Thyroid gland (tissue), 4 donors: Measurements from ENCODE around the gene EIF3M. TPM values are rescaled to one million over a fixed set of nuclear protein-coding genes. Genes with fewer than 3 reads are reported as not detected.

ENCODE experiments used
- DNase-seq, 2 donors: peaks; one replicate each; pipeline ENCODE4 v3.0.0-alpha.2; 2019
- H3K27ac ChIP-seq, 3 donors: fragments of 200-600 bp; sonication (generic); 1 replicate in 2 of 3; 2 replicates in 1 of 3; pipeline ENCODE4 v1.5.1; 2016 to 2019; ENCODE audit warnings: mild to moderate bottlenecking in 1 of 3, moderate library complexity in 1 of 3
- H3K27me3 ChIP-seq: fragments of 200-600 bp; sonication (generic); one replicate; pipeline ENCODE4 v1.5.1; 2019
- H3K36me3 ChIP-seq, 2 donors: fragments of 200-600 bp; sonication (generic); one replicate each; pipeline ENCODE4 v1.5.1; 2016 to 2019
- H3K4me1 ChIP-seq, 2 donors: fragments of 200-600 bp; sonication (generic); one replicate each; pipeline ENCODE4 v1.5.1; 2017 to 2019
- H3K4me3 ChIP-seq, 3 donors: fragments of 200-600 bp; sonication (generic); replicated peaks in 1 of 3; 1 replicate in 2 of 3; 2 replicates in 1 of 3; pipeline ENCODE4 v1.5.1; 2016; ENCODE audit warnings: mild to moderate bottlenecking in 1 of 3
- H3K9me3 ChIP-seq: fragments of 200-600 bp; sonication (generic); one replicate; pipeline ENCODE4 v1.5.1; 2017
- POLR2A ChIP-seq, 2 donors: fragments of 450-650 bp; IDR thresholded peaks; one replicate each; pipeline ENCODE4 v1.6.1; 2017; ENCODE audit warnings: antibody characterized with exemption in 2 of 2, mild to moderate bottlenecking in 2 of 2, moderate library complexity in 1 of 2
- WGBS, 2 donors: methylation state at CpG; one replicate each; pipeline ENCODE4 v1.1.5; 2017; 5-methylcytosine and 5-hydroxymethylcytosine counted together
- intact Hi-C: fragments of 100-400 bp; cut with DNase I; formaldehyde crosslinking; loops from one replicate; pipeline ENCODE4 v1.15.1; 2023
- total RNA-seq, 4 donors: library from RNA; depleted of rRNA; stranded (reverse); fragments of >200 nt; gene quantifications; one replicate each; pipeline ENCODE4 v1.2.3, GENCODE V29; 2016
- TF ChIP-seq, protein P1 (sequence below), 6 experiments: fragments of 200-600 bp in 3 of 6; fragments of 450-650 bp in 3 of 6; sonication (generic) in 3 of 6; IDR thresholded peaks; one replicate each; pipeline ENCODE4 v1.5.1; 2016 to 2019; ENCODE audit warnings: antibody characterized with exemption in 6 of 6, mild to moderate bottlenecking in 2 of 6, inconsistent platforms in 1 of 6, moderate library complexity in 1 of 6

The EIF3M gene
- 100 to 1,000 TPM; 251 to 403 (median 308) TPM for total RNA-seq

DNA sequence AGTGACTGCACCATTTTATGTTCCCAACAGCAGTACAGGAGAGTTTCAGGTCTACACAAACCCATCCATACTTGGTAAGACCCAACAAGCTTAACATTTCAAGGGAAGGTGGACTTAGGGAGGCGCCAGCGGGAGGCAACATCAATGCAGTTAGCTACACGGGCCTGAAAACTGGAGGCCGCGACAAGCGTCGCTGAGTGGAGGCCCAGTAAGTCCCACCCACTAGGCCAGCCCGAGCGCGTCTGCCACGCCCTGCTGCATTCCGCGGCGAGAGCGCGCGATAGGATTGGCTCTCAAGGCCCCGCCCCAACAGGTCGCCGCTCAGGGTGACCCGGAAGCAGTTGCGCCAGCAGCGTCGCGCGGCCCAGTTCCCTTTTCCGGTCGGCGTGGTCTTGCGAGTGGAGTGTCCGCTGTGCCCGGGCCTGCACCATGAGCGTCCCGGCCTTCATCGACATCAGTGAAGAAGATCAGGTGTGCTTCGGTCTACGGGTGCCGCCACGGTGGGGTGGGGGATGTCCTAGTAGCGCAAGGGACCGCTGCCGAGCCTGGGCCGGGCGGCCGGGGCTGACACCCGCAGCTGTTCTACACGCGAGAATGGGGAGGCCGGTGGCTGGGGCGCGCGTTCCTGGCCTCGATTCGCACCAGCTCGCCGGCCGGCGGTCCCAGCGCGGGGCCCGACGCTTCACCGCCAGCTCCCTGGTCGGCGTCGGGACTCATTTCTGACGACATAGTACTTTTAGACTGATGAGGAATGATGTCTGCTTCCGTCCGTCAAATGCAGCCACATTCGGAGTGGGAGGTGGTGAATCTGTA, at the start of gene EIF3M:
Gene EIF3M, plus strand, starts transcription at position 373 of the 813 bp plus-strand sequence. Its CDS starts 57 bp downstream, at position 430.
- Histone ChIP-seq H3K4me3 (peak within 1 kb of the TSS; percentile 60 to 91 (median 88)), H3K9me3 (no peaks in the 10 kb centered on the region), H3K27me3 (no peaks in the 10 kb centered on the region), H3K36me3 (peaks cover 0 to 4% of the 10 kb centered on the region in 2 donors), H3K4me1 (peaks cover 20 to 21% of the 10 kb centered on the region in 2 donors), H3K27ac (peak within 1 kb of the TSS; percentile 16 to 73 (median 57))
- 0% methylated on average over 22 to 37 of the region's 70 CpGs for WGBS, 2 donors
- intact Hi-C loops, result no loop called here
- TF ChIP-seq, protein P1, sequence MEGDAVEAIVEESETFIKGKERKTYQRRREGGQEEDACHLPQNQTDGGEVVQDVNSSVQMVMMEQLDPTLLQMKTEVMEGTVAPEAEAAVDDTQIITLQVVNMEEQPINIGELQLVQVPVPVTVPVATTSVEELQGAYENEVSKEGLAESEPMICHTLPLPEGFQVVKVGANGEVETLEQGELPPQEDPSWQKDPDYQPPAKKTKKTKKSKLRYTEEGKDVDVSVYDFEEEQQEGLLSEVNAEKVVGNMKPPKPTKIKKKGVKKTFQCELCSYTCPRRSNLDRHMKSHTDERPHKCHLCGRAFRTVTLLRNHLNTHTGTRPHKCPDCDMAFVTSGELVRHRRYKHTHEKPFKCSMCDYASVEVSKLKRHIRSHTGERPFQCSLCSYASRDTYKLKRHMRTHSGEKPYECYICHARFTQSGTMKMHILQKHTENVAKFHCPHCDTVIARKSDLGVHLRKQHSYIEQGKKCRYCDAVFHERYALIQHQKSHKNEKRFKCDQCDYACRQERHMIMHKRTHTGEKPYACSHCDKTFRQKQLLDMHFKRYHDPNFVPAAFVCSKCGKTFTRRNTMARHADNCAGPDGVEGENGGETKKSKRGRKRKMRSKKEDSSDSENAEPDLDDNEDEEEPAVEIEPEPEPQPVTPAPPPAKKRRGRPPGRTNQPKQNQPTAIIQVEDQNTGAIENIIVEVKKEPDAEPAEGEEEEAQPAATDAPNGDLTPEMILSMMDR (IDR thresholded peaks at IDR 0.05), result no peak
- TF ChIP-seq POLR2A (IDR thresholded peaks at IDR 0.05), result peak in 1 of 2 donors; percentile 75
- DNase-seq, result peak; percentile 94 to 97

DNA sequence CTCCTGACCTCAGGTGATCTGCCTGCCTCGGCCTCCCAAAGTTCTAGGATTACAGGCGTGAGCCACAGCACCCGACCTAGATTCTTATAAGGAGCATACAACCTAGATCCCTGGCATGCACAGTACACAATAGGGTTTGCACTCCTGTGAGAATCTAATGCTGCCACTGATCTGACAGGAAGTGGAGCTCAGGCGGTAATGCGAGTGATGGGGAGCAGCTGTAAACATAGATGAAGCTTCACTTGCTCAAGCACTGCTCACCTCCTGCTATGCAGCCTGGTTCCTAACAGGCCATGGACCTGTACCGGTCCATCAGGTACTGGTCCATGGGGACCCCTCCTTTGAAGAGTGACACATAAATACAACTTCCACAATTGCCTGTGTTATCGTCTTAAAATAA, 44.8 kb upstream of the EIF3M start:
- H3K4me3 ChIP-seq, result no peak overlapping the region
- DNase-seq, result no peak
- 97 to 99% methylated on average over 6 to 7 of the region's 7 CpGs for WGBS, 2 donors
- no peaks in the 10 kb centered on the region for H3K27me3 ChIP-seq
- intact Hi-C loops, result no loop called here
- H3K36me3 ChIP-seq, result no peaks in the 10 kb centered on the region
- H3K27ac ChIP-seq, result no peak overlapping the region
- H3K9me3 ChIP-seq, result no peaks in the 10 kb centered on the region
- H3K4me1 ChIP-seq, result no peaks in the 10 kb centered on the region
- no peak for TF ChIP-seq POLR2A (IDR thresholded peaks at IDR 0.05)
- TF ChIP-seq, protein P1 (IDR thresholded peaks at IDR 0.05), result no peak

DNA sequence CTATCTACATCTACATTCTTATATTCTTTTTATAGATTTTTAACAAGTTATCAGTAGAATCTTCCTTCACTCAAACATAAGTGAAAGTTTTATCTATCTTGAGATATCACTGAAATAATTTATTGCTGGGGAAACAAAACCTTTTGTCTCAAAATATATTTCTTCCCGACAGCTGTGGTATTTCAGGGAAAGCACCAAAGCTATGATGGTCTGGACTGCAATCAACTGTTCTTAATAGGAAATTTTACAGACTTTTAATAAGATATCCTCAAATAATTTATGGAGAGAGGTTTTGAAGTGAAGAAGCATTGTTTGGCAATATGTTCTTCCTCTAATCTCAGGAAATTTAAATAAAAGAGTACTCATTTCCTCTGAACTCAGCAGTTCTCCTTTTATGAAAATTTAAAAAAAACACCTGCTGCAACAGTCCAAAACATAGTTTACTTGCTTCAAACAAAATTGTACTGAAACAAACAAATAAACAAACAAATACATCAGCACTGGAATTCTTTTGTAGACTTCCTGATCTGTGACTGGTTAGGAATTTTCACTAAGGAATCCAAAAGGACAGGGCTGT, 33.9 kb upstream of the EIF3M start:
- H3K4me3 ChIP-seq, result no peak overlapping the region
- no peaks in the 10 kb centered on the region for H3K27me3 ChIP-seq
- TF ChIP-seq, protein P1 (IDR thresholded peaks at IDR 0.05), result no peak
- TF ChIP-seq POLR2A (IDR thresholded peaks at IDR 0.05), result no peak
- WGBS, 2 donors, result 70 to 88% methylated on average over 1 of the region's 1 CpG
- peaks cover 3% of the 10 kb centered on the region in 2 donors for H3K4me1 ChIP-seq
- no peaks in the 10 kb centered on the region for H3K9me3 ChIP-seq
- DNase-seq, result no peak
- H3K27ac ChIP-seq, result no peak overlapping the region
- H3K36me3 ChIP-seq, result no peaks in the 10 kb centered on the region
- intact Hi-C loops, result no loop called here

DNA sequence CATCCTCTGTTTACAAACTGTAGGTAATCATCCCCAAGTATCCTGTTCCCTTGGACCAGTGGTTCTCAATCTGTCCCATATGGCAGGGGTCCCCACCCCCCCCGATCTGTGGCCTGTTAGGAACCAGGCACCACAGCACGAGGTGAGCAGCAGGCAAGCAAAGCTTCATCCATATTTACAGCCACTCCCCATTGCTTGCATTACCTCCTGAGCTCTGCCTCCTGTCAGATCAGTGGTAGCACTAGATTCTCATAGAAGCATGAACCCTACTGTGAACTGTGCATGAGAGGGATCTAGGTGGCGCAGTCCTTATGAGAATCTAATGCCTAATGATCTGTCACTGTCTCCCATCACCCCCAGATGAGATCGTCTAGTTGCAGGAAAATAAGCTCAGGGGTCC, 33.4 kb upstream of the EIF3M start:
- Histone ChIP-seq H3K27me3 (no peaks in the 10 kb centered on the region), H3K4me1 (peaks cover 3% of the 10 kb centered on the region in 2 donors), H3K27ac (no peak overlapping the region), H3K36me3 (no peaks in the 10 kb centered on the region), H3K4me3 (no peak overlapping the region), H3K9me3 (no peaks in the 10 kb centered on the region)
- intact Hi-C loops, result no loop called here
- 91 to 98% methylated on average over 4 of the region's 4 CpGs for WGBS, 2 donors
- no peak for TF ChIP-seq POLR2A (IDR thresholded peaks at IDR 0.05)
- TF ChIP-seq, protein P1 (IDR thresholded peaks at IDR 0.05), result no peak
- DNase-seq, result no peak

DNA sequence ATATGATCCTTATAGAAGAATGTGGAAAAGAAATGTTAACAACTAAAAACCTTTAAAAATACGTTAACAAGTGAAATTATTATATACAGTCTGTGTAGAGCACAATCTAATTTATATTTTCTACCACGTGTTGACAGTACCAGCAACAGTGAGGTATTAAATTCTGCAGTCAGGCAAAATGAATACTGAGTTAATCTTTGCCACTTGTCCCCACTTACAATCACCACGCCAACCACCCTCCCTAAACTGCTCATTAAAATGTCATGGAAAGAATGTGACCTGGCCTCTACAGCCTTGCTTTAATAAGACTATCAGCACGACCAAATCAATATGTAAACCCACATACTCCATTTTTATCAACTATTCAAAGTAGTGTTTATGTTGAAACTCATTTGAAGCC, 28.5 kb upstream of the EIF3M start:
- Histone ChIP-seq H3K36me3 (no peaks in the 10 kb centered on the region), H3K4me3 (no peak overlapping the region), H3K4me1 (peaks cover 3% of the 10 kb centered on the region in 2 donors), H3K9me3 (no peaks in the 10 kb centered on the region), H3K27ac (no peak overlapping the region), H3K27me3 (no peaks in the 10 kb centered on the region)
- DNase-seq, result no peak
- WGBS, 2 donors, result 53 to 57% methylated on average over 4 of the region's 4 CpGs
- intact Hi-C loops, result no loop called here
- TF ChIP-seq POLR2A (IDR thresholded peaks at IDR 0.05), result no peak
- TF ChIP-seq, protein P1 (IDR thresholded peaks at IDR 0.05), result no peak
